ENCODE data around the gene RAB9B. TPM values are rescaled to one million over a fixed set of nuclear protein-coding genes. Genes with fewer than 3 reads are reported as not detected.

Gene RAB9B
- total and polyA plus RNA-seq, 2 donors (not counting 1 experiment from before 2014, with no cell fraction given) = 0.43 to 0.44 TPM

DNA sequence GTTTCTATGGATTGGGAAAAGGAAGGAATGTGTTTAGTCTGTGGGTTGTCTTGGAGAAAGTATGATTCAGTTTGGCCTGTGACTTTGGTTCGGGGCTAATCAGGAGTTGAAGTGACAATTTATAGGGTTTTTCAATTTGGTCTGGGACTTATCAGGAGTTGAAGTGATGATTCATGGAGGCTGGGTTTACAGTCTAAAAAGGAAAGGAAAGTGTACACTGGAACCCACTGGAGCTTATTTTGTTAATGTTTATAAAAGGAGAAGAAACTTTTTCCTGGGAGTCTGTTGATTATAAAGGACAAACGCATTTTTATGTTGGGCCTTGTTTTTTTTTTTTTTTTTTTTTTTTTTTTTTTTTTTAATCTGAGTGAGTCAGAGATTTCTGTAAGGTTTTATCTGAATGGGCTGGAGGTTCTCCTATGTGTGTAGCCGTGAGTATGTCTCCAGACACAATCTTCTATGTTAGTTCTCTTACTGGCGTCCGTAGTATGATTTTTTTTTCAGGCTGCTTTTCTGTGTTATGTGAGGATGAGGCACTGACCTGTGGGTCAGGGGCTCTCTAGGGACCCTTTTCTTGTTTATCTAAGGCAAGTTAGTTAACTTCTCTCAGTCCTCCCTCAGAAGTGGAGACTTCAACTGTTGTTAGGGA is 33.0 kb upstream of the RAB9B start:
- H3K4me1 Mint-ChIP-seq = no peaks in the 10 kb centered on the region
- H3K4me2 ChIP-seq (replicated peaks; ENCODE audit: low read depth, low read length, poor library complexity, severe bottlenecking) = no peak overlapping the region
- H3K36me3 ChIP-seq (replicated peaks in 1 of 2; ENCODE audit: control extremely low read depth in 1 of 2, control insufficient read depth in 1 of 2, extremely low read depth in 1 of 2, insufficient read depth in 2 of 2, low read length in 1 of 2) = no peaks in the 10 kb centered on the region
- DNase-seq = no peak
- H3K27ac ChIP-seq (ENCODE audit: low read length in 2 of 2) = no peak overlapping the region
- H3K9me3 Mint-ChIP-seq (ENCODE audit: insufficient read depth) = no peaks in the 10 kb centered on the region
- H3K4me1 ChIP-seq (ENCODE audit: control insufficient read depth in 2 of 2, insufficient read depth in 2 of 2, low read length in 2 of 2) = no peaks in the 10 kb centered on the region
- no peak overlapping the region for H2AFZ ChIP-seq (ENCODE audit: insufficient read depth, low read depth, low read length, poor library complexity, severe bottlenecking)
- H4K20me1 ChIP-seq (ENCODE audit: control insufficient read depth, insufficient read depth, low read length, poor library complexity, severe bottlenecking) = no peaks in the 10 kb centered on the region
- 100% methylated on average over 1 of the region's 5 CpGs for WGBS (ENCODE audit: insufficient coverage)
- H3K79me2 ChIP-seq (ENCODE audit: control insufficient read depth, insufficient read depth, low read length) = no peaks in the 10 kb centered on the region
- POLR2A ChIA-PET = no interaction called here
- H3K9ac ChIP-seq (ENCODE audit: low read length) = no peak overlapping the region
- ATAC-seq (ENCODE audit: low read depth) = no peak
- intact Hi-C loops (cut with micrococcal nuclease) = no loop called here
- H3K4me3 ChIP-seq (ENCODE audit: control extremely low read depth in 1 of 5, extremely low read depth in 1 of 5, insufficient read depth in 1 of 5, low read depth in 2 of 5, low read length in 4 of 5) = no peak overlapping the region
- H3K27me3 ChIP-seq (replicated peaks in 1 of 4; ENCODE audit: control extremely low read depth in 1 of 4, control insufficient read depth in 3 of 4, insufficient read depth in 4 of 4, low read length in 3 of 4) = no peaks in the 10 kb centered on the region
- CTCF ChIA-PET = no interaction called here
- no peak overlapping the region for H3K27ac Mint-ChIP-seq
- no peak overlapping the region for H3K4me3 Mint-ChIP-seq
- H3K27me3 Mint-ChIP-seq = no peaks in the 10 kb centered on the region
- no peak for TF ChIP-seq EZH2 (IDR thresholded peaks at IDR 0.05; ENCODE audit: borderline replicate concordance, insufficient read depth, low read depth, low read length, poor library complexity, severe bottlenecking)
- TF ChIP-seq, protein P1, sequence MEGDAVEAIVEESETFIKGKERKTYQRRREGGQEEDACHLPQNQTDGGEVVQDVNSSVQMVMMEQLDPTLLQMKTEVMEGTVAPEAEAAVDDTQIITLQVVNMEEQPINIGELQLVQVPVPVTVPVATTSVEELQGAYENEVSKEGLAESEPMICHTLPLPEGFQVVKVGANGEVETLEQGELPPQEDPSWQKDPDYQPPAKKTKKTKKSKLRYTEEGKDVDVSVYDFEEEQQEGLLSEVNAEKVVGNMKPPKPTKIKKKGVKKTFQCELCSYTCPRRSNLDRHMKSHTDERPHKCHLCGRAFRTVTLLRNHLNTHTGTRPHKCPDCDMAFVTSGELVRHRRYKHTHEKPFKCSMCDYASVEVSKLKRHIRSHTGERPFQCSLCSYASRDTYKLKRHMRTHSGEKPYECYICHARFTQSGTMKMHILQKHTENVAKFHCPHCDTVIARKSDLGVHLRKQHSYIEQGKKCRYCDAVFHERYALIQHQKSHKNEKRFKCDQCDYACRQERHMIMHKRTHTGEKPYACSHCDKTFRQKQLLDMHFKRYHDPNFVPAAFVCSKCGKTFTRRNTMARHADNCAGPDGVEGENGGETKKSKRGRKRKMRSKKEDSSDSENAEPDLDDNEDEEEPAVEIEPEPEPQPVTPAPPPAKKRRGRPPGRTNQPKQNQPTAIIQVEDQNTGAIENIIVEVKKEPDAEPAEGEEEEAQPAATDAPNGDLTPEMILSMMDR (IDR thresholded peaks at IDR 0.05) = no peak
- H3K9me3 ChIP-seq (ENCODE audit: control extremely low read depth in 1 of 3, control insufficient read depth in 2 of 3, insufficient read depth in 1 of 3, low read length in 2 of 3) = no peaks in the 10 kb centered on the region

DNA sequence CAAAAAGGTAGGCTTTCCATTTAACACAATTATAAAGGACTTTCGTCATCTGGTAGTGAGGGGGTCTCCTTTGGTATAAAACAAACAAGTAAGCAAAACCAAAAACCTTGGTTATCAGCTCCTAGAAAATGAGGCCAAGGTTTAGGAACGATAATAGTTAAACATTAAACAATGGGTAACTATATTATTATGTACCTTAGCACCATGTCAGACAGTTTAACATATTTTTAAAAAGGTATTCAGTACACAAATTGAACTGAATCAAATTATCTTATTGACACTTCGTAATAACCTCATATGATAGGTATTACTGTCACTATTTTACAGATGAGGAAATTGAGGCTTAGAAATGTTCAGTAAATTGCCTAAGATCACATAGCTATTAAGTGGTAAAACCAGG is 32.1 kb upstream of the RAB9B start:
- Histone ChIP-seq H2AFZ (ENCODE audit: insufficient read depth, low read depth, low read length, poor library complexity, severe bottlenecking) (no peak overlapping the region), H3K9ac (ENCODE audit: low read length) (no peak overlapping the region), H3K27ac (ENCODE audit: low read length in 2 of 2) (no peak overlapping the region), H3K79me2 (ENCODE audit: control insufficient read depth, insufficient read depth, low read length) (no peaks in the 10 kb centered on the region), H3K36me3 (replicated peaks in 1 of 2; ENCODE audit: control extremely low read depth in 1 of 2, control insufficient read depth in 1 of 2, extremely low read depth in 1 of 2, insufficient read depth in 2 of 2, low read length in 1 of 2) (no peaks in the 10 kb centered on the region), H4K20me1 (ENCODE audit: control insufficient read depth, insufficient read depth, low read length, poor library complexity, severe bottlenecking) (no peaks in the 10 kb centered on the region), H3K9me3 (ENCODE audit: control extremely low read depth in 1 of 3, control insufficient read depth in 2 of 3, insufficient read depth in 1 of 3, low read length in 2 of 3) (no peaks in the 10 kb centered on the region), H3K4me1 (ENCODE audit: control insufficient read depth in 2 of 2, insufficient read depth in 2 of 2, low read length in 2 of 2) (no peaks in the 10 kb centered on the region), H3K4me2 (replicated peaks; ENCODE audit: low read depth, low read length, poor library complexity, severe bottlenecking) (no peak overlapping the region), H3K27me3 (replicated peaks in 1 of 4; ENCODE audit: control extremely low read depth in 1 of 4, control insufficient read depth in 3 of 4, insufficient read depth in 4 of 4, low read length in 3 of 4) (no peaks in the 10 kb centered on the region), H3K4me3 (ENCODE audit: control extremely low read depth in 1 of 5, extremely low read depth in 1 of 5, insufficient read depth in 1 of 5, low read depth in 2 of 5, low read length in 4 of 5) (no peak overlapping the region)
- Mint-ChIP-seq H3K27me3 (no peaks in the 10 kb centered on the region), H3K4me3 (no peak overlapping the region), H3K9me3 (ENCODE audit: insufficient read depth) (no peaks in the 10 kb centered on the region), H3K4me1 (no peaks in the 10 kb centered on the region), H3K27ac (no peak overlapping the region)
- intact Hi-C loops (cut with micrococcal nuclease) = no loop called here
- ChIA-PET POLR2A (no interaction called here), CTCF (no interaction called here)
- ATAC-seq (ENCODE audit: low read depth) (no peak), DNase-seq (no peak)
- TF ChIP-seq, protein P1 (IDR thresholded peaks at IDR 0.05) = no peak
- no peak for TF ChIP-seq EZH2 (IDR thresholded peaks at IDR 0.05; ENCODE audit: borderline replicate concordance, insufficient read depth, low read depth, low read length, poor library complexity, severe bottlenecking)
- WGBS (ENCODE audit: insufficient coverage) = no CpG with 5 or more reads among the region's 3 CpGs

Data from B cell (primary cell).